NT2/D1 (cell line): ENCODE results near the gene MEAF6.

Experiments
- SUZ12 ChIP-seq: IDR thresholded peaks from 2 replicates; pipeline ENCODE4 v1.6.1; 2011; ENCODE audit not compliant: insufficient read length, insufficient read depth; ENCODE audit errors: extremely low read depth
- YY1 ChIP-seq: IDR thresholded peaks from 2 replicates; pipeline ENCODE4 v1.6.1; 2011; ENCODE audit not compliant: insufficient read length, insufficient read depth

DNA sequence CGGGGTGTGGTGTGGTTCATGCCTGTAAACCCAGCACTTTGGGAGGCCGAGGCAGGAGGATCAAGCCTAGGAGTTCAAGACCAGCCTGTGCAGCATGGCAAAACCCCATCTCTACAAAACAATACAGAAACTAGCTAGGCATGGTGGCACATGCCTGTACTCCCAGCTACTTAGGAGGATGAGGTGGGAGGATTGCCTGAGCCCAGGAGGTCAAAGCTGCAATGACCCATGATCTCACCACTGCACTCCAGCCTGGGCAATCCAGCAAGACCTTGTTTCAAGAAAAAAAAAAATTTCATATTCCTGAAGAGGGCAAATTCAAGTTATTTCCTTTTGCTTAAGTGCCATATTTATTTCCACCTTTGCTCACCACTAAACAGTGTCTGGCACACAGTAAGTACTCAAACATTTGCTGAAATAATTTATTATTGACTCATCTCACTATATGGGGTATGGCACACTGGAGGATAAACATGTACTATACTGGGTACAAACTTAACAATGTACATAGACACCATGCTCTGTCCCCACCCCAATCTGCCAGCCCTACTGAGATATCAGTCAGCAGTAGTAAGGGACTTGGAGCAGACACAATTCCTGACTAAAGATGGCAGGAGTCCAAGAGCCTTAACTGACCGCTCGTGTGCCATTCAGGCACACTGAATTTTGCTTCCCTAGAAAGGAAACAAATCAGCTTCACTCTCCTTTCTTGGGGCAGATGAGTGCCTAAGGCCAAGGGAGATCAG lies 15.5 kb downstream of the MEAF6 start:
- TF ChIP-seq SUZ12 = no peak
- TF ChIP-seq YY1 = no peak
